T-helper 2 cell (primary cell): ENCODE data around the gene ANTXRL.
"Not testable (repeated sequence)": the region's sequence is repeated elsewhere in the genome, so short reads cannot be mapped to it uniquely, and the experiment has no call there.

Experiments
- DNase-seq, 5 experiments: peaks; one replicate each; pipeline versions ENCODE4 v3.0.0 to v3.0.0-alpha.2; 2012 to 2022

Gene ANTXRL

DNA sequence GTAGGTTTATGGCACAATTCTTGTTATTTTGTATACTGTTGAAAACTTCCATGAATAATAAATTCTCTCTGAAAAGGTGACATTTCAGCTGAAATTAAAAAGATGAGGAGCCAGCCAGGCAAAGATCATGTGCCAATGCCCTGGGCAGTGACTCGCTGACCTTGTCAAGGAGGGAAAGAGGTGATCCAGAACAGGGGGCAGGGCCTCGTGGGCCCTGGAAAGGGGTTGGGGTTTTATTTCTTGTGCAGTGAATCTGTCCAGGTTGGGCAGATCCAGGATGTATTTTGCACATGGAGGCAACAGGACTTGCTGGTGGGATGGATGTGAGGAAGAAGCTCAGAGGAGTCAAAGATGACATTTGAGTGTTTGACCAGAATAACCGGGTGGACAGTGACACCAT lies 31.6 kb upstream of the ANTXRL start:
- not testable (repeated sequence) for DNase-seq

GRCh38 chr10:46255801-46256747 lies 30.7 kb upstream of the ANTXRL start:
- DNase-seq, result peak in 2 of 5 experiments; percentile 22 to 52

DNA sequence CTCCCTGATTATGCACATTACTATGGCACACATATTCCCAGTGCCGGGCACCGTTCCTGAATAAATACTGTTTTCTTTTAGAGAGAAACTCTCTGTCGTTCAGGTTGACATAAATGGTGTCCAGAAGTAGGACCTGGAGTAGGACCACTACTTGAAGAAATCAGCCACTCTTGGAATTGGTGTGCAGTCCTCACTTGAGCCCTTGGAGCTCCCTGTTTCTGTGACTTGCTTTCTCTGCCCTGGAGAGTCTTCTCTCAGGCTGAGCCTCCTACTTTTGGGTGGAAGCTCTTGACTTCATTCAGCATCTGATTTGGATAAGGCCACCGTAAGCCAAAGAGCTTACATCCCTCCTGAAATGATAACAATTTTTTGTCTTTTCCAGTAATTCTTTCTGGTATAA lies 29.7 kb upstream of the ANTXRL start:
- no peak for DNase-seq

DNA sequence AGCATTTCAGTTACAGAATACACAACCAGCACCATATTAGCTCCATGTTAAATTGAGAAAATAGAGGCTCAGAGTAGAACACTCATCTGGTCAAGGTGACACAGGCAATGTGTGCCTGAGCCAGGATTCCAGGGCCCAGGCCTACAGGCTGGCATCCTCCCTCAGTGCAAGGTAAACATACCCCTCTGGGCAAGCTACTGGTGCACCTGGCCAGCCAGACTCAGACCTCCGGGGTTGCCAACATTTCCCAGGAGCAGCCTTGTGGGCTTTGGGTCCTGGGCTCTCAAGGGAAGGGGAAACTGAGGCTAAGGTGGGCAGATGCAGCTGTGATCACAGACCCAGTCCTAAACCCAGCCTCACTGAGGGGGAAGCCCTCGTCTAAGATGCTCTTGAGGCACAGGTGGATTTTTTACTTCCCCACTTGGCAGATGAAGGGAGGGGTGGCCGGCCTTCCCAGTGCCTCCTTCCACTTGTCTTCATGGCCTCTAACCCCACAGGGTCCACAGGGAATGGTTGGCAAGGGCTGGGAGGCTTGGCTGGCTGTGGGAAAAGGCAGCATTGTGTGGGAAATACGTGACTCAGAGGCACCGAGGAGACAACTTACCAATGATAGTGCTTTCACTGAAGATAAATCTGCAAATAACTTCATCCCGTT lies 23.8 kb upstream of the ANTXRL start:
- DNase-seq, result not testable (repeated sequence)

GRCh38 chr10:46263831-46264268 lies 22.9 kb upstream of the ANTXRL start:
- no peak for DNase-seq

GRCh38 chr10:46264336-46264735 lies 22.5 kb upstream of the ANTXRL start:
- no peak for DNase-seq

DNA sequence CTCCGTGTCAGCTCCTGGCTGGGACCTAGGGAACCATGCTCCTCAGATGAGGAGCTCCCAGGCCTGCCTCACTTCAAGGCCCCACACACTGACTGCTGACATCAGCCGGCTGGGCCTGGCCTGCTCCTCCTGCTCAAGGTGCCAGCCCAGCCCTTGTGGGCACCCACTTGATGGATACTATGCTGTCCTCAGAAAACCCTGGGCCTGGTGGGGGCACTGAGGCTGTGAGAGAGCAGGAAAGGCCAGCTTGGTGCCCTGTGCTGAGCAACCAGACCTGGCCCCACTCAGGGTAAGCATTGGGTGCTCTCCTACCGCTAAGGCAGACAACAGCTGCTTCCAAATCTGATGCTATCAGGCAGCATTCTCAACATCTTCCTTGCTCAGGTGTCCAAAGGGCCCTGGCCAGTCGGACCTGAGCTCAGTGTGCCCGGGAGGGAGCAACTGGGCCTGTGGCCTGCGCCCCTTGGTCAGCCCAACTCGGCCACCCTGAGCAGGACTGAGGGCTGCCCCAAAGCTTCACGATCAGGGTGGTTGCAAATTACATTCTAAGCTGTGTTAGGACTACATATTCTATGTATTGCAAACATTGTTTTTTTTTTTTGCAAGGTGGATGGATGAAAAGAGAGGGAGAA lies 21.9 kb upstream of the ANTXRL start:
- DNase-seq, result no peak

GRCh38 chr10:46265566-46266305 lies 21.1 kb upstream of the ANTXRL start:
- not testable (repeated sequence) for DNase-seq

DNA sequence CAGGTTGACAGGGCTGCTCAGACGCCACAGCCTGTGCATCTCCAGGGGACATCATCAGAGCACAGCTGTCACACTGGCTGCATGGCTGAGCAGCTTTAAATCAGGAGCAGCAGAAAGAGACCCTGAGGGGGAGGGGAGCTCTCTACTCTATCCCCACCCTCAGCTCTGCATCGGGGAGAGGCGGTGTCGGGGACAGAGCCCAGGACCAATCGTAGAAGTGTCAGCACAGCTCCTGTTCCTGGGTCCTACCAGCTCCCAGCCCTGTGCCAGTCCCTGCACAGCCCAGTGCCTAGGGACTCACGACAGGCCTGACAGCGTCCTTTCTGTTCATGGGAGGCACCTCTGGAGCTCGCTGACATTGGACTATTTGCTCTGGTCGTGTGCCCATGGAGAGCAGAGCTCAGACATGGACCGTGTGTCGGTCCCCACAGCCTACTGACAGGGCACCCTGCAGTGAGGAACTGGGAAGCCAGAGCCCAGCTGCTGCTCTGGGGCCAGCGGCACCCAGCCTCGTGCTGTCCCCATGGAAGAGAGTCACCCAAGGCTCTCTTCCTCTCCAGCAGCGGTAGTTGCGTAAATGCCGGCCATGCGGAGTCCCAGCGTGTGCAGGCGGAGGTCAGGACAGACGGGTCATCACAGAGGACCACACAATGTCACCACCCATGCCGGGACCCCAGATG lies 20.4 kb upstream of the ANTXRL start:
- DNase-seq, result no peak

GRCh38 chr10:46267132-46267985 lies 19.4 kb upstream of the ANTXRL start:
- peak in 1 of 5 experiments; percentile 47 for DNase-seq

GRCh38 chr10:46268076-46268881 lies 18.5 kb upstream of the ANTXRL start:
- peak in 4 of 5 experiments; percentile 16 to 95 (median 33) for DNase-seq

DNA sequence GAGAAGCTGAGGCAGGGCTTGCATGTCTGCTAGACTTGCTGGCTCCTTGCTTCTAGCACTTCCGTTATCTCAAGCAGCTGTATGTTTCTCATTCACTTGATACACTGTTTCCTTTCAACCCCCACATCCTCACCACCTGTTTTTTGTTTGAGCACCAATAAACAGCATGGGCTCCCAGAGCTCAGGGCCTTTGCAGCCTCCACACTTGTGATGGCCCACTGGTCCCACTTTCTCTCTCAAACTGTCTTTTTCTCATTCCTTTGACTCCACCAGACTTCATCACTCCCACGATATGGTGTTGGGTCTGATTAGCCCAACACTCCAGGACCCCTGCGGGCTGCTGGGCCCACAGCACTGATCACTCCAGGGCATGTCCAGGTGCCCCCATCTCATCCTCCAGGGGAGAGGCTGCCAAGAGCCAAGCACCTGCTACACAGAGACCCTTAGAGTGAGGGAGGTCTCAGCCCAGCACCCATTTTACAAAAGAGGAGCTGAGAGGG lies 17.2 kb upstream of the ANTXRL start:
- peak in 2 of 5 experiments; percentile 40 to 90 for DNase-seq

GRCh38 chr10:46270086-46270811 lies 16.5 kb upstream of the ANTXRL start:
- DNase-seq, result no peak

GRCh38 chr10:46270963-46271530 lies 15.8 kb upstream of the ANTXRL start:
- not testable (repeated sequence) for DNase-seq

- peak in 2 of 5 experiments; percentile 1 to 62 for DNase-seq
These were observed 14.8 kb upstream of the ANTXRL start for GRCh38 chr10:46271795-46272499.

DNA sequence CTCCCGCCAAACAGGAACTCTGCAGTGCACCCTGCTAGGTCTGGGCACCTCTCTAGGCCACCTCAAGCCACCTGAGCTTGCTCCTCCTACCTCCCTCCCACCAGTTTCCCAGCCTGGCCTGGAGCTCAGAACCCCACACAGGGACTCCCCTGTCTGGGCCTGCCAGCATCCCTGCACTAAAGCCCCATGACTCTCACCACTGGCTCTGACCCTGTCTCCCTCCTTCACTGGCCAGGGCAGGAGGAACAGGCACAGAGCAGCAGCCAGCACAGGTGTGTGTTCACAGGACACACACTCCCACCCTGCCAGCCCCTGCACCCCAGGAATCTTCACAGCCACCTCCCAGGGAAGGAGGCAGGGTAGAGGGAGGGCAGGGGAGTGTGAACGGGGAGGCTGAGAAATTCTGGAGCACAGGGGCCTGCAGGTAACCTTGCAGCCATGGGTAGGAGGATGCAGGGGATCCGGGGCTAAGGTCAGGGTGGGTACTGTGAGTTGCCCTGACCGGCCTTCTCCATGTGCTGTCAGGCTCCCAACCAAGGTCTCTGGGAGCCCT lies 13.9 kb upstream of the ANTXRL start:
- DNase-seq, result no peak
